Type B pancreatic cell (in vitro differentiated cells): ENCODE data around the gene ABCA10. TPM values are rescaled to one million over a fixed set of nuclear protein-coding genes. Genes with fewer than 3 reads are reported as not detected.

Experiments used
- DNase-seq: peaks from one replicate; pipeline ENCODE4 v3.0.0; 2021; ENCODE audit warnings: mixed read lengths; ENCODE audit not compliant: unreplicated experiment; ENCODE audit errors: extremely low spot score
- H3K27ac Mint-ChIP-seq: 2 replicates; pipeline ENCODE4 v1.8.0; 2021; ENCODE audit warnings: mild to moderate bottlenecking, mixed read lengths
- H3K27me3 Mint-ChIP-seq: 2 replicates; pipeline ENCODE4 v1.8.0; 2021; ENCODE audit warnings: mixed read lengths
- H3K36me3 Mint-ChIP-seq: 2 replicates; pipeline ENCODE4 v1.8.0; 2021; ENCODE audit warnings: mixed read lengths
- H3K4me1 Mint-ChIP-seq: one replicate; pipeline ENCODE4 v1.8.0; 2021; ENCODE audit warnings: mixed read lengths; ENCODE audit not compliant: unreplicated experiment
- H3K4me3 Mint-ChIP-seq: 2 replicates; pipeline ENCODE4 v1.8.0; 2021; ENCODE audit warnings: mild to moderate bottlenecking, mixed read lengths
- H3K9me3 Mint-ChIP-seq: 2 replicates; pipeline ENCODE4 v1.8.0; 2021; ENCODE audit warnings: mixed read lengths
- CTCF ChIP-seq: fragments of 200-600 bp; sonication (generic); conservative IDR thresholded peaks from 2 replicates; pipeline ENCODE4 v1.5.0; 2021; ENCODE audit warnings: antibody characterized with exemption, mild to moderate bottlenecking
- total RNA-seq: library from RNA; stranded (reverse); gene quantifications from 2 replicates; pipeline ENCODE4 v1.2.1, GENCODE V29; 2021; ENCODE audit warnings: low replicate concordance

Gene ABCA10
- total RNA-seq, 1 donor from 2014 or later: 1.2 TPM

- no peak for TF ChIP-seq CTCF
- no peaks in the 10 kb centered on the region for H3K4me1 Mint-ChIP-seq
- peaks cover 6% of the 10 kb centered on the region for H3K9me3 Mint-ChIP-seq
- no peak overlapping the region for H3K4me3 Mint-ChIP-seq
- no peak for DNase-seq
- H3K27me3 Mint-ChIP-seq: peaks cover 3% of the 10 kb centered on the region
- no peaks in the 10 kb centered on the region for H3K36me3 Mint-ChIP-seq
- H3K27ac Mint-ChIP-seq: no peak overlapping the region
Measured at GRCh38 chr17:69164206-69164605, 64.4 kb downstream of the ABCA10 start.

GRCh38 chr17:69159418-69159817 lies 69.2 kb downstream of the ABCA10 start:
- no peak overlapping the region for H3K27ac Mint-ChIP-seq
- TF ChIP-seq CTCF: no peak
- H3K9me3 Mint-ChIP-seq: no peaks in the 10 kb centered on the region
- no peaks in the 10 kb centered on the region for H3K27me3 Mint-ChIP-seq
- H3K4me3 Mint-ChIP-seq: no peak overlapping the region
- no peaks in the 10 kb centered on the region for H3K4me1 Mint-ChIP-seq
- DNase-seq: no peak
- no peaks in the 10 kb centered on the region for H3K36me3 Mint-ChIP-seq

DNA sequence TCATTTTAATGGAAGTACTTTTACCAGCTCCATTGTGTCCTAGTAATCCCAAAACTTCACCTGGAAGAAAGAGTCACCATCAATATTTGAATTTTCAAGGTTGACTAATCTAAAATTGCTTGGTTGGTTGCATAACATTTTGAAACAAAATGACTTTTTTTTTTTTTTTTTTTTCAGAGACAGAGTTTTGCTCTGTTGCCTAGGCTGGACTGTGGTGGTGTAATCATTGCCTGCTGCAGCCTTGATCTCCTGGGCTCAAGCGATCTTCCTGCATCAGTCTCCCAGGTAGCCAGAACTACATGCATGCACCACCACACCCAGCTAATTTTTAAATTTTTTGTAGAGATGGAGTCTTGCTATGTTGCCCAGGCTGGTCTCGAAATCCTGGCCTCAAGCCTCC lies 74.4 kb downstream of the ABCA10 start:
- H3K27ac Mint-ChIP-seq: no peak overlapping the region
- H3K36me3 Mint-ChIP-seq: no peaks in the 10 kb centered on the region
- no peaks in the 10 kb centered on the region for H3K27me3 Mint-ChIP-seq
- H3K4me3 Mint-ChIP-seq: no peak overlapping the region
- no peak for TF ChIP-seq CTCF
- no peaks in the 10 kb centered on the region for H3K4me1 Mint-ChIP-seq
- no peaks in the 10 kb centered on the region for H3K9me3 Mint-ChIP-seq
- no peak for DNase-seq

GRCh38 chr17:69150333-69150732 lies 78.3 kb downstream of the ABCA10 start:
- H3K4me3 Mint-ChIP-seq: no peak overlapping the region
- no peaks in the 10 kb centered on the region for H3K27me3 Mint-ChIP-seq
- no peaks in the 10 kb centered on the region for H3K4me1 Mint-ChIP-seq
- no peaks in the 10 kb centered on the region for H3K36me3 Mint-ChIP-seq
- no peak for DNase-seq
- no peaks in the 10 kb centered on the region for H3K9me3 Mint-ChIP-seq
- no peak for TF ChIP-seq CTCF
- no peak overlapping the region for H3K27ac Mint-ChIP-seq

GRCh38 chr17:69147460-69147859 lies 81.2 kb downstream of the ABCA10 start:
- TF ChIP-seq CTCF: no peak
- no peak overlapping the region for H3K4me3 Mint-ChIP-seq
- no peaks in the 10 kb centered on the region for H3K36me3 Mint-ChIP-seq
- no peaks in the 10 kb centered on the region for H3K9me3 Mint-ChIP-seq
- no peak overlapping the region for H3K27ac Mint-ChIP-seq
- no peaks in the 10 kb centered on the region for H3K4me1 Mint-ChIP-seq
- DNase-seq: no peak
- H3K27me3 Mint-ChIP-seq: no peaks in the 10 kb centered on the region
